Fibroblast of mammary gland (primary cell): ENCODE measurements around the gene IGDCC3.

Experiments
- DNase-seq: peaks from one replicate; pipeline ENCODE4 v3.0.0-alpha.2; 2010; ENCODE audit warnings: low read depth
- H3K4me3 ChIP-seq: 2 replicates; pipeline ENCODE4 v1.5.1; 2011; ENCODE audit warnings: low read depth, mild to moderate bottlenecking, low read length, moderate library complexity; ENCODE audit not compliant: control insufficient read depth
- TF ChIP-seq, protein P1 (sequence below): conservative IDR thresholded peaks from 2 replicates; pipeline ENCODE4 v1.5.1; 2011; ENCODE audit warnings: low read depth, low read length, inconsistent platforms; ENCODE audit not compliant: control insufficient read depth, insufficient read depth

Gene IGDCC3

DNA sequence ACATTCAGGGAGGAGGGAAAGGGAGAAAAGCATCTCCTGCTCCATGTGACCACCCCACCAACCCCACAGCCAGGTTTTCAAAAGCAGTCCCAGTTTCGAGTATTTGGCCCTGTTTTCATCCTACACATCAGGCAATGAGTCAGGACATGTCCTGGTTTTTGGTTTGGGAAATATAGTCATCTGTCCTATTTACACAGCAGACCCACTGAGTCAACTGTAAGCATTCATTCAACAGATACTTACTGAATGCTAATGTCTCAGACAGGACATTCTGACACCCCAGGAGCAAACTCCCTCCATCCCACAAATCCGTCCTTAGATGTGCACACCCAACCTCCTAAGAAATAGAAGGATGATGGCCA, 32.9 kb downstream of the IGDCC3 start:
- TF ChIP-seq, protein P1, sequence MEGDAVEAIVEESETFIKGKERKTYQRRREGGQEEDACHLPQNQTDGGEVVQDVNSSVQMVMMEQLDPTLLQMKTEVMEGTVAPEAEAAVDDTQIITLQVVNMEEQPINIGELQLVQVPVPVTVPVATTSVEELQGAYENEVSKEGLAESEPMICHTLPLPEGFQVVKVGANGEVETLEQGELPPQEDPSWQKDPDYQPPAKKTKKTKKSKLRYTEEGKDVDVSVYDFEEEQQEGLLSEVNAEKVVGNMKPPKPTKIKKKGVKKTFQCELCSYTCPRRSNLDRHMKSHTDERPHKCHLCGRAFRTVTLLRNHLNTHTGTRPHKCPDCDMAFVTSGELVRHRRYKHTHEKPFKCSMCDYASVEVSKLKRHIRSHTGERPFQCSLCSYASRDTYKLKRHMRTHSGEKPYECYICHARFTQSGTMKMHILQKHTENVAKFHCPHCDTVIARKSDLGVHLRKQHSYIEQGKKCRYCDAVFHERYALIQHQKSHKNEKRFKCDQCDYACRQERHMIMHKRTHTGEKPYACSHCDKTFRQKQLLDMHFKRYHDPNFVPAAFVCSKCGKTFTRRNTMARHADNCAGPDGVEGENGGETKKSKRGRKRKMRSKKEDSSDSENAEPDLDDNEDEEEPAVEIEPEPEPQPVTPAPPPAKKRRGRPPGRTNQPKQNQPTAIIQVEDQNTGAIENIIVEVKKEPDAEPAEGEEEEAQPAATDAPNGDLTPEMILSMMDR = no peak
- DNase-seq = peak; percentile 42

DNA sequence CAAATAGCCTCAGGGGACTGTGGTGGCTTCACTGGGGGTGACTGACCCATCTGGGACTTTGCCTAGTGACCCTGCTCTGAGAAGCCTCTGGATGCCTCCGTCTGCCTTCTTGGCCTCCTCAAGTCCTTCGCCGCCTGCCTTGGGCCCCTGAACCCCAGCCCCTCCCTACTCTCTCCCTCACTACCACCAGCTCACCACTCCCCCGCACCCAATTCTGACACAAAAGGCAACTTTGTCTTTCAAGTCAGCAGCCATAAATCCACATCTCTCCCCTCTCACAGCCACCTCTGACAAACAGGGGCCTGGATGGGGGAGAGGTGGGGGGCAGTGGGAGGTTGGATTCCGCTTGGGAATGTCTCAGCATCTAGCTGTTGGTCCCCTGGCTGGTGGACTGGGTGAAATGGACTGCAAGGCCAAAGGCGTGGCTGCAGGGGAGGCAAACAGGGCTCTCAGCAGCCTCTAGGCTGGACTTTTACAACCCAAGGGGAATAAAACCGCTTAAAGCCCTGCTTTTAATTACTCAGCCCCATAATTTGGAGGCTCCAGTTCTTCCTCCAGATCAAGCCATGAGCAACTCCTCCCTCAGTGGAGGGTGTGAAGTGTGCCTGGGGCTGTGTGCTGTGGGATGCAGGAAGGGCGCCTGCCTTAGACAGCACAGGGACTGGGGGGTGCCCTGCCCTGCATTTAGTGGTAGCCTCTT, 33.4 kb downstream of the IGDCC3 start:
- no peak overlapping the region for H3K4me3 ChIP-seq
- TF ChIP-seq, protein P1 = no peak
- no peak for DNase-seq

More for the DNA sequence above, 32.9 kb downstream of the IGDCC3 start:
- no peak overlapping the region for H3K4me3 ChIP-seq

DNA sequence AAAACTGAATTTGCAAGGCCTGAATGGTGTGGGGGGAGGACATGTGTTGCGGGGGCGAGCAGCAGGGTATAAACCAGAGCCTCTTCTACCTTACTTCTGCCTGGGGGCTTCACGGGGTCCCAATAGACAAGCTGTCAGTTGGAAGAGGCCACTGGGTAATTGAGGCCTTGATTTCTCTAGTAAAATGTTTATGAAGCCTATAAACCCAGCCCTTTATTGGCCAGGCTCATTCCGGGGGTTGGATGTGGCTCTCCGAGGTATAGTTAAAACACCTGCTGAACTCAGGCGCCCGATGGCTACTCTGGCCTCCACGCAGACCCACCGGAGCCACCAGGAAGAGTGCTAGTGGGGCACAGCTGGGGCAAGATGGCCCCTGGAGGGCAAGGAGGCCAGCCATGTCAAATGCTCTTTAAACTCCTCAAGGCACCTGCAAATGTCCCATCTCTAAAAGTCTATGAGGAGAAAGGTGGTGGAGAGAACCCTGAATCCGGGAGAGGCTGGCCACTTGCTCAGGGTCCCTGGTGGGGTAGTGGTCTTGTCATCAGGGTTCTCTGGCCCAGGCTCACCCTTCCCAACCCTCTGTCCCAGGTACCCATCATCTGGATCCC, 34.3 kb downstream of the IGDCC3 start:
- TF ChIP-seq, protein P1 = no peak
- H3K4me3 ChIP-seq = no peak overlapping the region
- DNase-seq = no peak

DNA sequence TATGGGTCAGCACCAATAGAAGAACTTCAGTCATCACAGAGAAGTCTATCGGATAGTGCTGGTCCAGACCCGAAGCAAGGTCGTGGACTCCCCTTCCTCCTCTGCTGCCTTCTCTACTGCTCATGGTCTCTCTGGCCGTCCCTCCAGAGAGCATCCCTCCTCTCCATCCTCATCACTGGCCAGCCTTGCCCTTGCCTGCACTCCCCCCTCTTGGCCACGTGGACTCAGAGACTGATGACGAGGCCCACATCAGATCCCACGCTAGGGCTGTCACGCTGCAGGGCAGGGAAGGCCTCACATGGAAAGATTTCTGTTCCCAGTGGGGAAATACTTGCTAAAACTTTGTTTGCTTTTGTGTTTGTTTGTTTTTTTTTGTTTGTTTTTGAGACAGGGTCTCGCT, 35.3 kb downstream of the IGDCC3 start:
- no peak overlapping the region for H3K4me3 ChIP-seq
- TF ChIP-seq, protein P1 = no peak
- no peak for DNase-seq

- no peak overlapping the region for H3K4me3 ChIP-seq
- DNase-seq = no peak
- TF ChIP-seq, protein P1 = no peak
Measured at GRCh38 chr15:65339920-65340319, 37.9 kb downstream of the IGDCC3 start.

- no peak overlapping the region for H3K4me3 ChIP-seq
- no peak for DNase-seq
- TF ChIP-seq, protein P1 = no peak
Measured at GRCh38 chr15:65339416-65339815, 38.4 kb downstream of the IGDCC3 start.
